HUES6 (cell line): ENCODE measurements around the gene CALCR.
A peak's percentile ranks its signal among the peaks of the same experiment; 100 is the strongest.

Experiments
- H3K27ac ChIP-seq: 2 replicates; pipeline ENCODE4 v1.7.0; 2013; ENCODE audit warnings: low read depth, mild to moderate bottlenecking, low read length, inconsistent platforms
- H3K27me3 ChIP-seq: 2 replicates; pipeline ENCODE4 v1.6.1; 2013; ENCODE audit warnings: low read length; ENCODE audit not compliant: control insufficient read depth, insufficient read depth
- H3K36me3 ChIP-seq: 2 replicates; pipeline ENCODE4 v1.6.1; 2013; ENCODE audit warnings: low read length; ENCODE audit not compliant: control insufficient read depth, insufficient read depth
- H3K4me1 ChIP-seq: 2 replicates; pipeline ENCODE4 v1.6.1; 2013; ENCODE audit warnings: low read length; ENCODE audit not compliant: control insufficient read depth, insufficient read depth
- H3K4me3 ChIP-seq: 2 replicates; pipeline ENCODE4 v1.5.1; 2013; ENCODE audit warnings: low read depth, low read length
- H3K9ac ChIP-seq: one replicate; pipeline ENCODE4 v1.6.1; 2013; ENCODE audit warnings: mild to moderate bottlenecking, low read length
- H3K9me3 ChIP-seq: 2 replicates; pipeline ENCODE4 v1.6.1; 2013; ENCODE audit warnings: low read depth, low read length; ENCODE audit not compliant: control insufficient read depth, insufficient read depth

Gene CALCR

GRCh38 chr7:93447509-93447908 lies 127.0 kb downstream of the CALCR start:
- Histone ChIP-seq H3K4me1 (no peaks in the 10 kb centered on the region), H3K27ac (no peak overlapping the region), H3K9me3 (no peaks in the 10 kb centered on the region), H3K36me3 (no peaks in the 10 kb centered on the region), H3K27me3 (no peaks in the 10 kb centered on the region), H3K9ac (no peak overlapping the region), H3K4me3 (no peak overlapping the region)

GRCh38 chr7:93442478-93443224 lies 131.9 kb downstream of the CALCR start:
- no peak overlapping the region for H3K4me3 ChIP-seq
- no peaks in the 10 kb centered on the region for H3K27me3 ChIP-seq
- H3K27ac ChIP-seq: no peak overlapping the region
- H3K9ac ChIP-seq: no peak overlapping the region
- H3K4me1 ChIP-seq: no peaks in the 10 kb centered on the region
- no peaks in the 10 kb centered on the region for H3K36me3 ChIP-seq
- no peaks in the 10 kb centered on the region for H3K9me3 ChIP-seq

- no peaks in the 10 kb centered on the region for H3K4me1 ChIP-seq
- H3K36me3 ChIP-seq: no peaks in the 10 kb centered on the region
- no peak overlapping the region for H3K4me3 ChIP-seq
- no peak overlapping the region for H3K9ac ChIP-seq
- H3K9me3 ChIP-seq: no peaks in the 10 kb centered on the region
- no peak overlapping the region for H3K27ac ChIP-seq
- no peaks in the 10 kb centered on the region for H3K27me3 ChIP-seq
Measured at GRCh38 chr7:93435791-93436190, 138.7 kb downstream of the CALCR start.

- H3K27me3 ChIP-seq: no peaks in the 10 kb centered on the region
- H3K27ac ChIP-seq: no peak overlapping the region
- no peaks in the 10 kb centered on the region for H3K36me3 ChIP-seq
- no peaks in the 10 kb centered on the region for H3K4me1 ChIP-seq
- no peaks in the 10 kb centered on the region for H3K9me3 ChIP-seq
- no peak overlapping the region for H3K9ac ChIP-seq
- no peak overlapping the region for H3K4me3 ChIP-seq
Measured at GRCh38 chr7:93432130-93432529, 142.4 kb downstream of the CALCR start.

GRCh38 chr7:93430917-93431588 lies 143.5 kb downstream of the CALCR start:
- H3K27me3 ChIP-seq: no peaks in the 10 kb centered on the region
- H3K4me1 ChIP-seq: no peaks in the 10 kb centered on the region
- H3K9ac ChIP-seq: no peak overlapping the region
- no peaks in the 10 kb centered on the region for H3K9me3 ChIP-seq
- H3K27ac ChIP-seq: no peak overlapping the region
- H3K4me3 ChIP-seq: no peak overlapping the region
- H3K36me3 ChIP-seq: no peaks in the 10 kb centered on the region

GRCh38 chr7:93429563-93429962 lies 145.0 kb downstream of the CALCR start:
- Histone ChIP-seq H3K9me3 (no peaks in the 10 kb centered on the region), H3K36me3 (no peaks in the 10 kb centered on the region), H3K4me3 (no peak overlapping the region), H3K27ac (no peak overlapping the region), H3K9ac (no peak overlapping the region), H3K27me3 (no peaks in the 10 kb centered on the region), H3K4me1 (no peaks in the 10 kb centered on the region)

GRCh38 chr7:93427107-93427506 lies 147.4 kb downstream of the CALCR start:
- Histone ChIP-seq H3K9ac (no peak overlapping the region), H3K27me3 (no peaks in the 10 kb centered on the region), H3K9me3 (peaks cover 6% of the 10 kb centered on the region; the same call in 1 of the 2 replicates), H3K36me3 (no peaks in the 10 kb centered on the region), H3K4me1 (no peaks in the 10 kb centered on the region), H3K27ac (no peak overlapping the region), H3K4me3 (no peak overlapping the region)

- no peaks in the 10 kb centered on the region for H3K4me1 ChIP-seq
- no peaks in the 10 kb centered on the region for H3K27me3 ChIP-seq
- H3K4me3 ChIP-seq: no peak overlapping the region
- H3K36me3 ChIP-seq: no peaks in the 10 kb centered on the region
- H3K9ac ChIP-seq: no peak overlapping the region
- peaks cover 6% of the 10 kb centered on the region; the same call in 1 of the 2 replicates for H3K9me3 ChIP-seq
- no peak overlapping the region for H3K27ac ChIP-seq
Measured at GRCh38 chr7:93426155-93426696, 148.3 kb downstream of the CALCR start.

- Histone ChIP-seq H3K9me3 (no peaks in the 10 kb centered on the region), H3K27me3 (no peaks in the 10 kb centered on the region), H3K27ac (peak overlapping the region; percentile 59; the same call in 1 of the 2 replicates), H3K9ac (no peak overlapping the region), H3K4me3 (0 out of 2 replicates have a peak overlapping the region, but pooled peaks have one; percentile 15), H3K36me3 (no peaks in the 10 kb centered on the region), H3K4me1 (peaks cover 14% of the 10 kb centered on the region)
Measured at GRCh38 chr7:93414574-93414973, 159.9 kb downstream of the CALCR start.

GRCh38 chr7:93409324-93409723 lies 165.2 kb downstream of the CALCR start:
- no peaks in the 10 kb centered on the region for H3K36me3 ChIP-seq
- peaks cover 18% of the 10 kb centered on the region for H3K9me3 ChIP-seq
- H3K27me3 ChIP-seq: no peaks in the 10 kb centered on the region
- H3K27ac ChIP-seq: no peak overlapping the region
- H3K9ac ChIP-seq: no peak overlapping the region
- H3K4me3 ChIP-seq: no peak overlapping the region
- H3K4me1 ChIP-seq: peaks cover 5% of the 10 kb centered on the region

GRCh38 chr7:93407239-93407638 lies 167.3 kb downstream of the CALCR start:
- H3K9me3 ChIP-seq: peaks cover 30% of the 10 kb centered on the region
- no peak overlapping the region for H3K4me3 ChIP-seq
- no peaks in the 10 kb centered on the region for H3K4me1 ChIP-seq
- no peaks in the 10 kb centered on the region for H3K36me3 ChIP-seq
- H3K27me3 ChIP-seq: no peaks in the 10 kb centered on the region
- no peak overlapping the region for H3K27ac ChIP-seq
- no peak overlapping the region for H3K9ac ChIP-seq
